ENCODE measurements around the gene ZNF444.

- TF ChIP-seq CTCF (IDR thresholded peaks at IDR 0.05) (no peak), POLR2A (IDR thresholded peaks at IDR 0.05) (no peak)
Observed at GRCh38 chr19:56091751-56092546, 49.1 kb upstream of the ZNF444 start.

All from esophagus squamous epithelium (tissue), 4 donors.